Stimulated activated memory B cell treated with anti-CD40 and anti-IgM and Interleukin-4, amounts not matched to agents 10 μg/mL and 1 μg/mL and 100 μg/mL, for 72 hours (primary cell): ENCODE results near the gene SLC7A9.

ENCODE experiments used
- ATAC-seq: fragments of 150-1000 bp; cut with Tn5 transposase; 2 replicates; pipeline ENCODE4 v1.10.0; 2021
- H3K27ac Mint-ChIP-seq: one replicate; pipeline ENCODE4 v1.8.0; 2022; ENCODE audit warnings: mild to moderate bottlenecking, mixed read lengths
- H3K27me3 Mint-ChIP-seq: one replicate; pipeline ENCODE4 v1.8.0; 2022; ENCODE audit warnings: mixed read lengths
- H3K36me3 Mint-ChIP-seq: one replicate; pipeline ENCODE4 v1.8.0; 2022; ENCODE audit warnings: mixed read lengths
- H3K4me1 Mint-ChIP-seq: one replicate; pipeline ENCODE4 v1.8.0; 2022; ENCODE audit warnings: mixed read lengths
- H3K4me3 Mint-ChIP-seq: one replicate; pipeline ENCODE4 v1.8.0; 2022; ENCODE audit warnings: mild to moderate bottlenecking, moderate library complexity, mixed read lengths
- H3K9me3 Mint-ChIP-seq: one replicate; pipeline ENCODE4 v1.8.0; 2022; ENCODE audit warnings: mixed read lengths

Gene SLC7A9

DNA sequence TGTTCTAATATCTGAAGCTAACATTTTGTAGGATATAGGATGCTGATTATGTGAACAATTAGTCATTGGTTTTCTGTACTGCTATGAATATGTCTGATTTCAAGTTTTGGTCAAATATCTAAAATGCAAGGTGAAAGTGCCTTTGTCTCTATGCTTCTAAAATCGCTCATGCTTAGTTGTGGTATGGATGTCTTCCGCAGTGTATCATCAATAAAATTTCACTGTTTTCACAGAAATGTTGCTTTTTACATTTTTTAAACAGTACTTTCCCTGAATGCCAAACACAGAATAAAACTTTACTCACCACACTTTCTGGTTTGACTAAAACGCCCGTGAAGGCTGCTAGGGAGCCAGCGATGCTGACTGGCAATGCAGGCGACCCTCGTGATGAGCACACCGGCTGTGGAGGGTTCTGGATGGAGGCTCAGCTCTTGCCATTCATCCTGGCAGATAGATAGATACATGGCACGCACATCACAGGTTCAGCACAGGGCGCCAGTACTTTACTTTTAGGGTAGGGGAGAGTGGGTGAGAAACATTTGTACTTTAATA is 40.1 kb downstream of the SLC7A9 start:
- no peak for ATAC-seq

DNA sequence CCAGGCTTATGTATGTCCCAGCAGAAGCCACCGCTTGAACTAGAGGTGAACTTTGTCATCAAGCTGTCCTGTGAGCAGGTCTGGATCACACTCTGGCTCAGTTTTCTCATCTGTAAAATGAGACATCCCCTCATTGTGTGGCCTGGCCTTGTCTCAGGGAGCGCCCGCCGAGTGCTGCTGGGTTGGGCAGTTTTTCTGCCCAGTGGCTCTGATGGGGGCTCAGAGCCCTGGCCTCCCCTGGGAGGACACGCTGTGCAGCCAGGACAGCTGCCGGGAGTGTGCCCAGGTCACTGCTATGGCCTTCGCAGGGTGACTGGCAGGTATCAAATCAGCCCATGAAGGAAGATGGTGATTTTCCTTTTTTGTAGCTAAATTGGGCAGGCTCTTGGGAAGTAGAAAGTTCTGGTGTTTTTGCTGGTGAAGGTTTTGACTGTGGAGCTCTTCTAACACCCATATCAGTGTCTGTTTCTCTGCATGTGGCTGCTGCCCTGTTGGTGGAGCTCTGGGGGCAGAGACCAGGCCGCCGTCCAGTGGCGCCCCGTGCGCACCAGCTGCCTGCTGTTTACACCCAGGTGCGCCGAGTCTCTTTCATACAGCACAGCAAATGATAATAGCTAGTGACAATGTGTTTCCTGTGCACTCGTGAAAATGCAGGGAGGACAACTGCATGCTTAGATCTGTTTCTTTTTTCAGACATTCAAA is 40.8 kb downstream of the SLC7A9 start:
- no peaks in the 10 kb centered on the region for H3K9me3 Mint-ChIP-seq
- no peak overlapping the region for H3K4me3 Mint-ChIP-seq
- H3K27me3 Mint-ChIP-seq: peaks cover 9% of the 10 kb centered on the region
- H3K4me1 Mint-ChIP-seq: no peaks in the 10 kb centered on the region
- no peaks in the 10 kb centered on the region for H3K36me3 Mint-ChIP-seq
- no peak for ATAC-seq
- no peak overlapping the region for H3K27ac Mint-ChIP-seq

More for the DNA sequence above, 40.1 kb downstream of the SLC7A9 start:
- H3K4me3 Mint-ChIP-seq: no peak overlapping the region
- no peaks in the 10 kb centered on the region for H3K9me3 Mint-ChIP-seq
- peaks cover 9% of the 10 kb centered on the region for H3K27me3 Mint-ChIP-seq
- no peaks in the 10 kb centered on the region for H3K4me1 Mint-ChIP-seq
- no peak overlapping the region for H3K27ac Mint-ChIP-seq
- H3K36me3 Mint-ChIP-seq: no peaks in the 10 kb centered on the region

DNA sequence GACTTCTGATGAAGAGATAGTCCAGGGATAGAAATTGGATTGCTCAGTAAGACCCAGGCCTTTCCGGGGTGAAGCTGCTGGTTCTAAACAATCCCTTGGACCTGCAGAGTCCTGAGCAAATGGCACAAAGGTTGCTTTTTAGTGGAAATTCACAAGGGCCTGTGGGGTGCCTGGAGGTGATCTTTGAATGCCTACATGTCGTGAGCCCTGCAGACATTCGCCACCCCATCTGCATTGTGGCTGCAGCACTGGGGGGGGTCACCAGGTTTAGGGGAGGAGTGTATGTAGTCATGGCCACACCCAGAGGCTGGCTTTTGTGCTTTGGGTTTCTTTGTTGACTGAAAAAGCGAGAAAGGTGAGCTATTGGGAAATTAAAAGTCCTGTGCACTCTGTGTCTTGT is 41.4 kb downstream of the SLC7A9 start:
- Mint-ChIP-seq H3K27ac (no peak overlapping the region), H3K4me3 (no peak overlapping the region), H3K4me1 (no peaks in the 10 kb centered on the region), H3K27me3 (peaks cover 15% of the 10 kb centered on the region), H3K9me3 (no peaks in the 10 kb centered on the region), H3K36me3 (no peaks in the 10 kb centered on the region)
- ATAC-seq: no peak

DNA sequence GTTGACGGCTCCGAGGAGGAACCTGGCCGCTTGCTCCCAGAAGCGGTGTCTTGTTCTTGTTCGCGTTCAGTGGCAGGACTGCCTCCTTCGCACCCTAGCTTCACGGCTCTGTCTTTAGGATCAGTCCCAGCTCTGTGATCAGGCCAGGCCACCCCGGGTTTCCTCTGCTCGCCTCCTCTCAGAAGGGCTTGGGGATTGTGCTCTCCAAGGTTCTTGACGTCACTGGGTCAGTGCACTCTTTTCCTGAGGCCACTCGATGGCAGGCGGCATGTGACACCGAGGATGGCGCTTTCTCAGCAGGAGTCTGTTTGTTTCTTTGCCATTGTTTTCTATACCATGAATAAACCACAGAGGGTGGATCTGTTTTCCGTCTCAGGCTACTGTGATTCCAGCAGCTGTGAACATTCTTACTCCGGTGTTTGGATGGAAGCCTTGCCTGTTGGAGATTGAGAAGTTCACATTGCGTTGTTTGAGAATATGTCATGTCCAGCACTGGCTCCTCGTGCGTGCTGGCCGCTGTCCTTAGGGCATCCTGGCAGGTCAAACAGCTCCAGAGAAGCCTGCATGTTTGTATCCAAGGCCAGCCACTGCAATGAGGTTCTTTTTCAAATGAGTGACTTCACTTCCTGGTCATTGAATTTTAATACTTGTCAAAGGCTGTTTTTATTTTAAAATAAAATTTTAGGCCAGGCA is 44.5 kb downstream of the SLC7A9 start:
- ATAC-seq: no peak

DNA sequence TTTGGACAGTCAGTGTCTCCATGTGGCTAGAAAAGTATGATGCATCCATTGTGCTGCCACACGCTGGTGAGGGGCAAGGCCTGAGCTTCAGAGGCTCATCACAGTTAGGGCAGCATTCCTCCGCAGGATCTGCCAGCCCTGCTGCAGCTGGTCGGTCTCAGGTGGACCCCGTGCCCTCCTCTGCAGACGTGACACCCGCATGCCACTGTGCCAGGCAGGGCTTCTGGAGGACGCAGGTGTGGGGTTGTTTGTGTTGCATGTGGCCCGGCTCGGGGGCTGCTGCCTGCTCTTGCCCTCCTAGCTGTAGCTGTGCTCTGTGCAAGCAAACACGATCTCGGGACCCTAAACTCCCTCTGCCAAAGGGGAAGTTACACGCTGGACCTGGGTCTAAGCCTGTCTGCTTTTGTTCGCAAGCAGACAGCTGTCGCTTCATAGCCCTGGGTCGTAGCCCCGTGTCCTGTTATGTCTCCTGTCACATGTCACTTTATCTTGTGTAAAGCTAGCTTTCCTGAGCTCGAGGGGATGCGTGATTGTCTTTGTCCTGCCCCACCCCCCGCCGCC is 45.3 kb downstream of the SLC7A9 start:
- H3K4me3 Mint-ChIP-seq: no peak overlapping the region

More for the DNA sequence above, 44.5 kb downstream of the SLC7A9 start:
- Mint-ChIP-seq H3K9me3 (no peaks in the 10 kb centered on the region), H3K27ac (no peak overlapping the region), H3K4me3 (no peak overlapping the region), H3K4me1 (peaks cover under 1% of the 10 kb centered on the region), H3K36me3 (no peaks in the 10 kb centered on the region), H3K27me3 (peaks cover 35% of the 10 kb centered on the region)

DNA sequence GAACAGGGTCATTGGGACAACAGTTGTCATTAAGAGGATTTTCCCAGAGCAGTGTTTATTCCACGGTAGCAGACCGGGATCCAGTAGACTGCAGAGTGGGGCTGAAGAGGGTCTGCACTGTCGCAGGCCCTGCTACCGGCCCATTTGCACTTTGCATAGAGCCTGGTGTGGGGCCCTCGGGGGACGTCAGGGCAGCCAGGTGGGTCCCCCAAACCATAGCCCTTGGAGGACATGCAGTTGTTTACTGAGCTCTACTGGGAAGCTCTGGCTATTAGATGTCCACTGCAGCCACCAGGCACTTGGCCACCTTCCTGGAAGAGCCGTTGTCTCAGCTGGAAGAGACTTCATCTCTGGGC is 45.8 kb downstream of the SLC7A9 start:
- H3K36me3 Mint-ChIP-seq: no peaks in the 10 kb centered on the region
- no peak for ATAC-seq
- no peaks in the 10 kb centered on the region for H3K9me3 Mint-ChIP-seq
- peaks cover 8% of the 10 kb centered on the region for H3K4me1 Mint-ChIP-seq
- no peak overlapping the region for H3K27ac Mint-ChIP-seq
- H3K4me3 Mint-ChIP-seq: no peak overlapping the region
- H3K27me3 Mint-ChIP-seq: peaks cover 48% of the 10 kb centered on the region

More for the DNA sequence above, 45.3 kb downstream of the SLC7A9 start:
- peaks cover 43% of the 10 kb centered on the region for H3K27me3 Mint-ChIP-seq
- no peak overlapping the region for H3K27ac Mint-ChIP-seq
- no peaks in the 10 kb centered on the region for H3K9me3 Mint-ChIP-seq
- no peaks in the 10 kb centered on the region for H3K36me3 Mint-ChIP-seq
- ATAC-seq: no peak
- peaks cover 8% of the 10 kb centered on the region for H3K4me1 Mint-ChIP-seq

DNA sequence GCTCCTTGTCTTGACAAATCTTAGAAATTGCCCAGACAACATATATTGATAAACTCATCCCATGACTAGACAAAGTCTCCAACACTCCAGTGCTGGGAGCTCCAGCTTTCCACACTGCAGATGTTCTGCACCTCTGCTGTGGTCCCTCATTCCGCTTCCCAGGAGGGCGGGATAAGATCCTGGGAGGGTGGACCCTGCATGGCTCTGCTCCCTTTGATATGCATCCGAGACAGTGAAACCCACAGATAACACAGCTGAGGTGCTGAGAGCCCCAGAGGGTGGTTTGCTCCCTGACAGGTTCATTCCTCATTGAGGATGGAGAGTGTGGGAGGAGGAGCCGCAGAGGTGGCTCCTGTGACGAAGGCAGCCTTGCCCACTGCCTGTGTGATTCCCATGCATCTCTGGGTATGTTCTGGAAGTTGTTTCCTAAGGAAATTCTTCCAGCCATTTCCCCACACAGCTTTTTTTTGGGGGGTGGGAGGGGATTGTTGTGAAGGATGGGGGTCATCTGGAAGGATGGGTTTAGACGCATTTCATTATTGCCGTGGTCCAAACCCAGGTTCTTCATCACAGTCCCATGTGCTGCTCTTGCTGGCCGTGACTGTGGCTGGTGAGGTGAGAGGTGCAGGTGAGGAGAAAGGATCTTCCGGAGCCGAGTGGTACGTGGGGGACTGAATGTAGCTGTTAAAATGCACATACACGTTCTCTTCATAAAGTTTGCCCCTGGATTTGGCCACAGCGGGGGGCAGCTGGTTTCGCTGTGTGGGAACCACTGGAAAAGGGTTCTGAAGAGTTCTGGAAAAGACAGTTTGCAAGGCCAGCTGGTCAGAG is 46.4 kb downstream of the SLC7A9 start:
- no peak for ATAC-seq
- H3K27ac Mint-ChIP-seq: no peak overlapping the region
- H3K9me3 Mint-ChIP-seq: no peaks in the 10 kb centered on the region
- H3K36me3 Mint-ChIP-seq: no peaks in the 10 kb centered on the region
- no peak overlapping the region for H3K4me3 Mint-ChIP-seq
- peaks cover 8% of the 10 kb centered on the region for H3K4me1 Mint-ChIP-seq
- peaks cover 54% of the 10 kb centered on the region for H3K27me3 Mint-ChIP-seq

DNA sequence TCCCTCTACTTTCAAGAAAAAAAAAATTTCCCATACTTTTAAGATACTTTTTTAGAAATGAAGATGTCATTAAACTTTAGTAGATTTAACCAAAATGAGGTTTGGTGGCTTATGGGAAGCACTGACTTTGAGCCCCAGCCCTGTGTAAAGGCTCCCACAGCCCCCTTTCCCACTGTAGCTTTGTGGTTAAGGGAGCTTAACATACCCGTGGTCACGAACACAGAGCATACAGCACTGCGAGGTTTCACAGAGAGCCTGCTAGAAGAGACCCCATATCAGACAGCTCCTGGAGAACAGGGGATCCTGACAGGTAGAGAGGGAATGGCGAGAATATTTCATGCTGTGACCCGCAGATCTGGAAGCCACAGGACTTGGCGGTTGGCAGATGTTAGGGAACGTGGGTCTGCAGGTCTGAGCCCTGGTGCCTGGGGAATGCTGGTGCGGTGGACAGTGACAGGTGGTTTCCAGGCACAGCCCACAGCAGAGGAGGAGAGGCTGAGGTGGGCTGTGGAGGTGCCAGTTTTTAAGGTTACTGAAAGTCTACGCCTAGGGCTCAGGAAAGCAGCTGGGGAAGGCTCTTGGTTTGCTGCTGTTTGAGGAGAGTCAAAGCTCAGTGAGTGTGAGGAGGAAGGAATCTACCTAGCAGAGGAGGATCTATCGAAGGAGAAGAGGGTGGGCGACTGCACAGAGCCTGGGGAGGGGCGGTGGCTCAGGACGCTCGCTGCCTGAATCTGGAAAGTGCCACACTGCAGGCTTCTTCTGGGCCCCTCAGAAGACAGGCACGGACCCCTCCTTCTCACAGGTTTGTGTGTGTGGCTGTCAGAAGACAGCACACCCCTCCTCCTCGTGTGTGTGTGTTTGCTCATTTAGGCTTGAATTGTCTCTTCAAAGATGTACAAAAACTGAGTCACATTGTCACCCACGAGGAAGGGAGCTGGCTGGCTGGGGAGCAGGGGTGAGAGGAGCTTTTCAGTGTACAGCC is 49.9 kb downstream of the SLC7A9 start:
- H3K27ac Mint-ChIP-seq: no peak overlapping the region
- no peaks in the 10 kb centered on the region for H3K36me3 Mint-ChIP-seq
- ATAC-seq: no peak
- H3K4me1 Mint-ChIP-seq: peaks cover 8% of the 10 kb centered on the region
- peaks cover 66% of the 10 kb centered on the region for H3K27me3 Mint-ChIP-seq
- no peak overlapping the region for H3K4me3 Mint-ChIP-seq
- no peaks in the 10 kb centered on the region for H3K9me3 Mint-ChIP-seq

DNA sequence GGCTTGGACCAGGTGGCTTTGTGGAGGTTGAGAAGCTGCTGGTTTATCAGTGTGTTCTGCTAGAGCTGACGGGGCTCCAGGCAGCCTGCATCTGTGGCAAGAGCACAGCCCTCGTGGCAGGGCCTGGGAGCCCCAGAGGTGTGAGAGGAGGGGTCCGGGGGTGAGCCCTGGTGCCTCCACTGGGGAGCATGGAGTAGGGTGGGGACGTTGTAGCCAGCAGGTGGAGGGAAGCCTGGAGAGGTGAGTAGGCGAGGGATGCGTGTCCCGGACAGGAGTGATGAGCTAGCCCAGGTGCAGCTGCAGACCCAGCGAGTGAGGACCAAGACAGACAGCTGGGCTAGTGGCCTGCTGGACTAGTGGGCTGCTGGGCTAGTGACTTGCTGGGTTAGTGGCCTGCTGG is 51.0 kb downstream of the SLC7A9 start:
- Mint-ChIP-seq H3K27ac (no peak overlapping the region), H3K4me3 (no peak overlapping the region), H3K9me3 (no peaks in the 10 kb centered on the region), H3K36me3 (no peaks in the 10 kb centered on the region), H3K4me1 (peaks cover 8% of the 10 kb centered on the region), H3K27me3 (peaks cover 61% of the 10 kb centered on the region)
- no peak for ATAC-seq

DNA sequence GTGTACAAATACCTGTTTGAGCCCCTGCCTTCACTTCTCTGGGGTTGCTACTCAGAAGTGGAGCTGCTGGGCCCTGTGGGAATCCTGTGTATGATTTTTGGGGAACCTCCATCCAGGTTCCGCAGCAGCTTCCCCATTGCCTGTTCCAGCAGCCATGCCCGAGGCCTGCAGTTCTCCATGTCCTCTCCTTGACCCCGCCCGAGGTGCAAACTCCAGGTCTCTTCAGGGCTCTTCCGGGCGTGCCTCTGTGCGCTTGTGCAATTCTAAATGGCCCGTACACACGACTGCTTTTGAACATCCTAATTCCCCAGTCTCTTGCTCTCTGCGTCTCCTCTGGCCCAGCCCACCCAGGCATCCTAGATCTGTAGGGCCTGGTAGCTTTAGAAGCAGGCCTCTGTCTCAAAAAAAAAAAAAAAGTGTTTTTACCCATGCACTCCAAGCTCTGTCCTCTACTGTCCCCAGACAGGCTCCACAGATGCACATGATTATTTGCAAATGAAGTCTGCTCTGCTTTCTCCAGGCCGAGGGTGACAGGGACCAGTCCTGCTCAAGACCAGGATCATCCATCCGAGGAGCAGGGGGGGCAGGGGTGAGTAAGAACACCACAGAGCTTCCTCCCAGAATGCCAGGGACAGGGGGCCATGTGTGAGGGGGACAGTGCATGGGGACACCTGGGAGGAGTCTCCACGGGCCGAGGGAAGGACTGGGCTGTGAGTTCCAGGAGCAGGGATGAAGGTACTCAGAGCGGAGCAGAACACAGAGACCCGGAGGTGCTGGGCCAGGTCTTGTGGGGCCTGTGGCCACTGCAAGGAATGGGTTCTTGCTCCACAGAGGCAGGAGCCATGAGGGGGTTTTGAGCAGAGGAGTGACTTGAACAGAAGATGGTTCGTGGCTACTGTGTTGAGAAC is 51.7 kb downstream of the SLC7A9 start:
- H3K36me3 Mint-ChIP-seq: no peaks in the 10 kb centered on the region
- no peak overlapping the region for H3K27ac Mint-ChIP-seq
- H3K9me3 Mint-ChIP-seq: no peaks in the 10 kb centered on the region
- no peak for ATAC-seq
- H3K4me3 Mint-ChIP-seq: no peak overlapping the region
- H3K27me3 Mint-ChIP-seq: peaks cover 54% of the 10 kb centered on the region
- peaks cover 8% of the 10 kb centered on the region for H3K4me1 Mint-ChIP-seq

DNA sequence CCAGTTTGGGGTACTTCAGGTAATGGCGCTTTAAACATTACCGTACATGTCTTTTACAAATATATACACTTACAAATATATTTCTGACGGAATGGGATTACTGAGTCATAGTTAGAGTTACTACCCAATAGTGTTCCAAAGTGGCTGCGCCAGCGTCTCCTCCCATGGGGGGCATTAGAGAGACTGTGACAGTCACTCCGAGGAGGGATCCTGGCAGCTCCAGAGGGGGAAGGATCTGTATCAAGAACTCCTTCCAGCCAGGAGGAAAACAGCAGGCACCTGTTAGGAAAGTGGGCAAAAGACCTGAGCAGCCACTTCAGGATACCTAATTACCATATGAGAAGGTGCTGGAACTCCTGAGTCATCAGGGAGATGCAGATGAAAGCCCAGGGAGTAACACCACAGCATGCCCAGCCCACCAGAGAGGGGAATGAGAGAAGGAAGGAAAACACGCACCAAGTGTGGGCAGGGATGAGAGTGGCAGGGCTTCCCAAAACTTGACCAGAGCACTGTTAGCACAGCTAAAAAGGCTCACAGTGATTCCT is 52.9 kb downstream of the SLC7A9 start:
- no peak overlapping the region for H3K4me3 Mint-ChIP-seq
- ATAC-seq: no peak
- H3K4me1 Mint-ChIP-seq: peaks cover 8% of the 10 kb centered on the region
- no peaks in the 10 kb centered on the region for H3K9me3 Mint-ChIP-seq
- no peaks in the 10 kb centered on the region for H3K36me3 Mint-ChIP-seq
- no peak overlapping the region for H3K27ac Mint-ChIP-seq
- H3K27me3 Mint-ChIP-seq: peaks cover 47% of the 10 kb centered on the region

DNA sequence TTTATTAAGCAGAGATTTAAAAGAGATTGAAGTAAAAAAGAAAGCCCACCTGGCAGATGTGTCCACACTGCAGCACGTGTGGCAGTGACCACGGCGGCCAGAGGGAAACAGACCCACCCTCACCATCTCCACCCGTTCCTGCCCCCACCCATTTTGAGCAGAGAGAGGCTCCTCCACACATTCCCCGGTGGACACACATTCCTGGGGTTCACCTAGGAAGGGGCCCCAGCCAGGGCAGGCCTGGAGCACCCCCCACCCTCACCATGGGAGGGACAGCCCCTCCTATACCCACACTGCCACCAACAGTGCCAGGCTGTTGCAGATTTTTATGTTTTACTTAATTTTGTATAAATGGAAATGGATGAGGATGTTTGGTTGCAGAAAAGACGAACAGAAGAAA is 54.9 kb downstream of the SLC7A9 start:
- Mint-ChIP-seq H3K27ac (no peak overlapping the region), H3K36me3 (no peaks in the 10 kb centered on the region), H3K4me3 (no peak overlapping the region), H3K9me3 (no peaks in the 10 kb centered on the region), H3K27me3 (peaks cover 45% of the 10 kb centered on the region), H3K4me1 (peaks cover 3% of the 10 kb centered on the region)
- ATAC-seq: no peak

DNA sequence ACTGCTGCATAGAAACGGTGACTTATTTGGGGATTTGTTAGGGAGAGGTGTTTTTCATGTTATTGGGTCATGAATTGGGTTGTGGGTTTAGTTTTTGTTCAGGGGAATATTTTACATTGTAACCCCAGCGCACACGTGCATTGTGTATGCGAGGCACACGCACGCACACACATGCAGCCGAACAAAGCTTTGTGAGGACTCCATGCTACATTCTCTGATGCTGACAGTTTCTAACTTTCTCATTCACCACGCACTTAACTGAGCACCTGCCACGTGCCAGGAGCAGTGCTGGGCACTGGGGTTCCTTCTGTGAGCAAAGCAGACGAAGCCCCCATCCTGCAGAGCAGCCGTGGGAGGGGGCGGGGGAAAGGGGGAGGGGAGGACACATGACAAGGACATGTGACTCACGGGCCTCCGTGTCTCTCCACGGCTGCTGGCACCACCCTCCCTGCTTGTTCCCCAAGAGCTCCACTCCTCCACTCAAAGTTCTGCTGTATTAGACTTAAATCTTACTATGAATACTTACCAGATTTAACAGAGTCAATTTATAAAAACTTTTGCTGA is 55.6 kb downstream of the SLC7A9 start:
- H3K4me3 Mint-ChIP-seq: no peak overlapping the region
- no peaks in the 10 kb centered on the region for H3K9me3 Mint-ChIP-seq
- peaks cover 45% of the 10 kb centered on the region for H3K27me3 Mint-ChIP-seq
- no peaks in the 10 kb centered on the region for H3K36me3 Mint-ChIP-seq
- no peak overlapping the region for H3K27ac Mint-ChIP-seq
- H3K4me1 Mint-ChIP-seq: no peaks in the 10 kb centered on the region
- no peak for ATAC-seq
